HG02973 (cell line): Measurements from ENCODE around the gene ATG10.
"Not testable (repeated sequence)": the region's sequence is repeated elsewhere in the genome, so short reads cannot be mapped to it uniquely, and the experiment has no call there.

Experiments used
- ATAC-seq: cut with Tn5 transposase; IDR thresholded peaks from one replicate; pipeline ENCODE4 v1.9.1; 2021; ENCODE audit warnings: moderate library complexity; ENCODE audit not compliant: unreplicated experiment

The ATG10 gene

GRCh38 chr5:82111191-82111590 lies 139.4 kb downstream of the ATG10 start:
- no peak for ATAC-seq

GRCh38 chr5:82115858-82116257 lies 144.0 kb downstream of the ATG10 start:
- ATAC-seq = no peak

- no peak for ATAC-seq
These were observed 148.1 kb downstream of the ATG10 start for GRCh38 chr5:82119889-82120288.

- ATAC-seq = no peak
These were observed 158.0 kb downstream of the ATG10 start for GRCh38 chr5:82129723-82130285.

- no peak for ATAC-seq
These were observed 158.8 kb downstream of the ATG10 start for GRCh38 chr5:82130602-82131001.

- no peak for ATAC-seq
These were observed 165.4 kb downstream of the ATG10 start for GRCh38 chr5:82137205-82137604.

- ATAC-seq = not testable (repeated sequence)
These were observed 168.0 kb downstream of the ATG10 start for GRCh38 chr5:82139837-82140236.

- ATAC-seq = no peak
These were observed 170.5 kb downstream of the ATG10 start for GRCh38 chr5:82142217-82142841.

GRCh38 chr5:82142928-82143577 lies 171.2 kb downstream of the ATG10 start:
- ATAC-seq = no peak

GRCh38 chr5:82147860-82148573 lies 176.2 kb downstream of the ATG10 start:
- no peak for ATAC-seq

GRCh38 chr5:82149434-82149833 lies 177.6 kb downstream of the ATG10 start:
- no peak for ATAC-seq

GRCh38 chr5:82150559-82150958 lies 178.7 kb downstream of the ATG10 start:
- ATAC-seq = no peak

GRCh38 chr5:82151204-82151603 lies 179.4 kb downstream of the ATG10 start:
- no peak for ATAC-seq

- ATAC-seq = no peak
These were observed 179.8 kb downstream of the ATG10 start for GRCh38 chr5:82151662-82152061.

- ATAC-seq = no peak
These were observed 181.2 kb downstream of the ATG10 start for GRCh38 chr5:82152978-82153481.

- no peak for ATAC-seq
These were observed 183.0 kb downstream of the ATG10 start for GRCh38 chr5:82154776-82155175.

- no peak for ATAC-seq
These were observed 183.5 kb downstream of the ATG10 start for GRCh38 chr5:82155305-82155704.

GRCh38 chr5:82156874-82157273 lies 185.1 kb downstream of the ATG10 start:
- no peak for ATAC-seq

- ATAC-seq = no peak
These were observed 187.1 kb downstream of the ATG10 start for GRCh38 chr5:82158755-82159413.

- ATAC-seq = no peak
These were observed 189.1 kb downstream of the ATG10 start for GRCh38 chr5:82160948-82161347.

GRCh38 chr5:82162573-82162972 lies 190.8 kb downstream of the ATG10 start:
- no peak for ATAC-seq
